Kidney (tissue), 14 donors: ENCODE results near the gene WFDC5. TPM values are rescaled to one million over a fixed set of nuclear protein-coding genes. Genes with fewer than 3 reads are reported as not detected.

Source experiments
- DNase-seq, 5 donors: peaks; one replicate each; pipeline ENCODE4 v3.0.0-alpha.2; 2013 to 2020
- FAIRE-seq: peaks from 2 replicates; lab custom pipeline; 2012; peaks lifted over from hg19 to GRCh38; lab: Jason Lieb, UNC
- H3K27ac ChIP-seq, 2 donors: one replicate each; pipeline ENCODE4 v1.7.0; 2013; ENCODE audit warnings: low read depth in 2 of 2, low read length in 2 of 2, inconsistent platforms in 1 of 2
- H3K27me3 ChIP-seq: one replicate; pipeline ENCODE4 v1.7.1; 2013; ENCODE audit warnings: low read length, inconsistent platforms; ENCODE audit not compliant: control insufficient read depth, insufficient read depth
- H3K36me3 ChIP-seq, 3 donors: one replicate each; pipeline versions ENCODE4 v1.7.0 to v1.7.1; 2013; ENCODE audit warnings: low read length in 3 of 3, control low read depth in 1 of 3, inconsistent platforms in 1 of 3; ENCODE audit not compliant: insufficient read depth in 3 of 3, control insufficient read depth in 2 of 3
- H3K4me1 ChIP-seq, 3 donors: one replicate each; pipeline versions ENCODE4 v1.7.0 to v1.7.1; 2013; ENCODE audit warnings: low read length in 3 of 3, inconsistent platforms in 1 of 3, low read depth in 1 of 3; ENCODE audit not compliant: control insufficient read depth in 2 of 3, insufficient read depth in 2 of 3
- H3K4me3 ChIP-seq, 3 donors: one replicate each; pipeline versions ENCODE4 v1.7.0 to v1.8.1; 2013; ENCODE audit warnings: low read length in 3 of 3, control low read depth in 1 of 3, inconsistent platforms in 1 of 3
- H3K9ac ChIP-seq, 3 donors: one replicate each; pipeline versions ENCODE4 v1.7.0 to v1.7.1; 2013; ENCODE audit warnings: low read length in 3 of 3, control low read depth in 1 of 3, inconsistent platforms in 1 of 3
- H3K9me3 ChIP-seq, 3 donors: one replicate each; pipeline versions ENCODE4 v1.7.0 to v1.7.1; 2013; ENCODE audit warnings: low read length in 3 of 3, control low read depth in 1 of 3, inconsistent platforms in 1 of 3; ENCODE audit not compliant: control insufficient read depth in 2 of 3, insufficient read depth in 1 of 3
- CTCF ChIP-seq: IDR thresholded peaks from 3 replicates; pipeline ENCODE4 v1.5.1; 2012; ENCODE audit warnings: mild to moderate bottlenecking, moderate library complexity, borderline replicate concordance; ENCODE audit not compliant: insufficient read depth; ENCODE audit errors: extremely low read depth
- intact Hi-C: fragments of 100-400 bp; cut with DNase I; formaldehyde crosslinking; loops from one replicate; pipeline ENCODE4 v1.11.1; 2022
- polyA plus RNA-seq: library from polyadenylated mRNA; stranded (reverse); fragments of 350-450 nt; fragmentation: Illumina TruSeq; extraction: RNeasy Lipid Tissue Mini Kit (QIAGEN cat#74804); gene quantifications from one replicate; pipeline ENCODE4 v1.2.3, GENCODE V29; 2014; ENCODE audit warnings: low read depth, low replicate concordance; ENCODE audit not compliant: insufficient read depth
- total RNA-seq: library from RNA; stranded (reverse); fragmentation: NEBNext Ultra II Directional; extraction: Animal tissue kit (Norgen Biotek cat#: 25700); gene quantifications from one replicate; pipeline ENCODE4 v1.2.1, GENCODE V29; 2021
- donor health status: control.
- donor health status: control.
- donor health status: control.
- donor health status: control.
- donor health status: control.
- donor health status: DM: yes; HTN: yes; CAD: no.
- donor health status: Normal renal cell carcinoma (clear cell type).

Gene WFDC5
- total and polyA plus RNA-seq, 2 donors from 2014 or later: 1.0 TPM; not detected in 1

DNA sequence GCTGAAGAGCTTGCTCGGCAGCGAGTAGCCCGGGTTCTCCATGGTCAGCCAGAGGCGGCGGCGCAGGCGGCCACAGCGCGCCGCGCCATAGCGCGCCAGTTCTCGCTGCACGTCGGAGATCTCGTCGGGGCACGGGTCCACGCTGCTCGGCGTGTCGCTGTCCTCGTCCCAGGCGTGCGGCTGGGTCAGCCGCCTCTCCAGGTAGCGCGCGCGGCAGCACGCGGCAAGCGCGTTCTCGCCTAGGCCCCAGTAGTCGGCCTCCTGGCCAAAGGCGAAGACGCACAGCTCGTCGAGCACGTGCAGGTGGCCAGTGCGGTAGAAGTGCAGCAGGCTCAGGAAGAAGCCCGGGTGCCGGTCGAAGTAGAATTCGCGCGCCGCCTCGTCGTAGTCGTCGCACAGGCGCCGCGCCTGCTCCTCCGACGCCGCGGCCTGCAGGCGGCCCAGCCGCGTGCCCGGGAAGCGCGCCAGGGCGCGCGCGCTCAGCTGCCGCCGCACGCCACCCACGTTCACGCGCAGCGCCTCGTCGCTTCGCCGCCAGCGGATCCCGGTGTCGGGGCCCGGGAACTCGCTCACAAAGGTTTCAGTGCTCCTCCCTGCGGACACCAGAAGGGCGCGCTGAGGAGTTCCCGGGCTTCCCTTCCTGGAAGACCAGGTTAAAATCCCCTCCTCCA is 16.7 kb downstream of the WFDC5 start:
- Histone ChIP-seq H3K4me3 (peak overlapping the region in 1 of 3 donors; percentile 9), H3K4me1 (peaks cover 0 to 3% (median 0%) of the 10 kb centered on the region in 3 donors), H3K27ac (no peak overlapping the region), H3K9me3 (no peaks in the 10 kb centered on the region), H3K36me3 (no peaks in the 10 kb centered on the region), H3K27me3 (peaks cover 27% of the 10 kb centered on the region), H3K9ac (no peak overlapping the region)
- FAIRE-seq (no peak), DNase-seq (peak in 4 of 5 donors; percentile 55 to 71 (median 67))
- intact Hi-C loops: no loop called here
- TF ChIP-seq CTCF: no peak

DNA sequence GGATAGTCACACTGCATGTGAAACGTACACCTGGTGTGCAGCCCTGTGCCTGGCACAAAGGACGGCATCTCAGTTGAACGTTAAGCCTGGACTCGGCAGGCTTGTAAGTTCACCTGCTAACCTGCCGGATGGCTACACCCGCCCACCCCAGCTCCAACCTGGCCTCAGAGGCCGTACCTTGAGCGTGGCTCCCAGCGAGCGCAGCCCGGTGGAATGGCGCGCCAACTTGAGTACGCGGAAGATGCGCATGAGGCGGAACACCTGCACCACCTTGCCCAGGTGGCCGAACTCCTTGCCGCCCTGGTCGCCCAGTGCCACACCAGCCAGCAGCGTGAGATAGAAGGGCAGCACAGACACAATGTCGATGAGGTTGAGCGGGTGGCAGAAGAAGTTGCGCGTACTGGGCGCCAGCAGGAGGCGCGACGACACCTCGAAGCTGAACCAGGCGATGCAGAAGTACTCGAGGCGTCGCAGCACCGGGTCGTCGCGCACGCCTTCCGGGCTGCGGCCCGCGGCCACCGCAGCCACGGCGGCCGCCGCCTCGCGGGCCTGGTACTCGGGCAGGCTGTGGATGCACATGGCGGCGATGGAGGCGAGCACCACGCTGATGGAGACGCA is 17.4 kb downstream of the WFDC5 start:
- FAIRE-seq: no peak
- DNase-seq: peak in 4 of 5 donors; percentile 66 to 77 (median 70)
- Histone ChIP-seq H3K9me3 (no peaks in the 10 kb centered on the region), H3K9ac (no peak overlapping the region), H3K4me3 (peak overlapping the region in 1 of 3 donors; percentile 9), H3K27me3 (peaks cover 27% of the 10 kb centered on the region), H3K27ac (no peak overlapping the region), H3K36me3 (no peaks in the 10 kb centered on the region), H3K4me1 (peaks cover 0 to 3% (median 0%) of the 10 kb centered on the region in 3 donors)
- intact Hi-C loops: no loop called here
- peak; percentile 24 for TF ChIP-seq CTCF

GRCh38 chr20:45096781-45097180 is 18.2 kb downstream of the WFDC5 start:
- TF ChIP-seq CTCF: no peak
- Histone ChIP-seq H3K27ac (no peak overlapping the region), H3K4me1 (peaks cover 0 to 3% (median 0%) of the 10 kb centered on the region in 3 donors), H3K4me3 (no peak overlapping the region), H3K27me3 (peaks cover 27% of the 10 kb centered on the region), H3K36me3 (no peaks in the 10 kb centered on the region), H3K9ac (no peak overlapping the region), H3K9me3 (no peaks in the 10 kb centered on the region)
- FAIRE-seq (no peak), DNase-seq (no peak)
- intact Hi-C loops: no loop called here
